ENCODE measurements around the gene EMC6. TPM values are rescaled to one million over a fixed set of nuclear protein-coding genes. Genes with fewer than 3 reads are reported as not detected.
A peak's percentile ranks its signal among the peaks of the same experiment; 100 is the strongest.

Gene EMC6
- total RNA-seq, 1 donor from 2014 or later, result 43.8 TPM

- Mint-ChIP-seq H3K4me1 (ENCODE audit: unreplicated experiment) (peaks cover 22% of the 10 kb centered on the region), H3K4me3 (ENCODE audit: unreplicated experiment) (no peak overlapping the region), H3K27me3 (ENCODE audit: unreplicated experiment) (no peaks in the 10 kb centered on the region), H3K36me3 (ENCODE audit: unreplicated experiment) (peaks cover 3% of the 10 kb centered on the region), H3K9me3 (ENCODE audit: unreplicated experiment) (no peaks in the 10 kb centered on the region), H3K27ac (ENCODE audit: unreplicated experiment) (no peak overlapping the region)
- no peak for DNase-seq (ENCODE audit: extremely low spot score, unreplicated experiment)
- TF ChIP-seq, protein P1, sequence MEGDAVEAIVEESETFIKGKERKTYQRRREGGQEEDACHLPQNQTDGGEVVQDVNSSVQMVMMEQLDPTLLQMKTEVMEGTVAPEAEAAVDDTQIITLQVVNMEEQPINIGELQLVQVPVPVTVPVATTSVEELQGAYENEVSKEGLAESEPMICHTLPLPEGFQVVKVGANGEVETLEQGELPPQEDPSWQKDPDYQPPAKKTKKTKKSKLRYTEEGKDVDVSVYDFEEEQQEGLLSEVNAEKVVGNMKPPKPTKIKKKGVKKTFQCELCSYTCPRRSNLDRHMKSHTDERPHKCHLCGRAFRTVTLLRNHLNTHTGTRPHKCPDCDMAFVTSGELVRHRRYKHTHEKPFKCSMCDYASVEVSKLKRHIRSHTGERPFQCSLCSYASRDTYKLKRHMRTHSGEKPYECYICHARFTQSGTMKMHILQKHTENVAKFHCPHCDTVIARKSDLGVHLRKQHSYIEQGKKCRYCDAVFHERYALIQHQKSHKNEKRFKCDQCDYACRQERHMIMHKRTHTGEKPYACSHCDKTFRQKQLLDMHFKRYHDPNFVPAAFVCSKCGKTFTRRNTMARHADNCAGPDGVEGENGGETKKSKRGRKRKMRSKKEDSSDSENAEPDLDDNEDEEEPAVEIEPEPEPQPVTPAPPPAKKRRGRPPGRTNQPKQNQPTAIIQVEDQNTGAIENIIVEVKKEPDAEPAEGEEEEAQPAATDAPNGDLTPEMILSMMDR (IDR thresholded peaks at IDR 0.05), result no peak
These were observed 11.6 kb upstream of the EMC6 start for GRCh38 chr17:3656755-3657587.

DNA sequence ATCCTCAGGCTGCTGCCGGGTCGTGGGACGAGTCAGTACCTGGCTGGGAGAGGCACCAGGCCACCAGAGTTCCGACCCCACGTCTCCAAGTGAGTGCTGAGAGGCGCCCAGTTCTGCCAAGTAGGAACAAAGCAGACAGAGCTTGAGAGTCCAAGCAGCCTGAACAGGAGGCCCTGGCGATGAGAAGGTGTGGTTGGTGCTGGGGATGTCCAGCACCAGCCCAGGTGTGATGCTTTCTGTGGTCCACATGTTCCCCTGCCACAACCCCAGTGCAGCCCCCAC is 11.1 kb upstream of the EMC6 start:
- TF ChIP-seq, protein P1 (IDR thresholded peaks at IDR 0.05), result no peak
- Mint-ChIP-seq H3K27me3 (ENCODE audit: unreplicated experiment) (no peaks in the 10 kb centered on the region), H3K36me3 (ENCODE audit: unreplicated experiment) (peaks cover 3% of the 10 kb centered on the region), H3K9me3 (ENCODE audit: unreplicated experiment) (no peaks in the 10 kb centered on the region), H3K4me3 (ENCODE audit: unreplicated experiment) (no peak overlapping the region), H3K27ac (ENCODE audit: unreplicated experiment) (no peak overlapping the region), H3K4me1 (ENCODE audit: unreplicated experiment) (peaks cover 22% of the 10 kb centered on the region)
- no peak for DNase-seq (ENCODE audit: extremely low spot score, unreplicated experiment)

DNA sequence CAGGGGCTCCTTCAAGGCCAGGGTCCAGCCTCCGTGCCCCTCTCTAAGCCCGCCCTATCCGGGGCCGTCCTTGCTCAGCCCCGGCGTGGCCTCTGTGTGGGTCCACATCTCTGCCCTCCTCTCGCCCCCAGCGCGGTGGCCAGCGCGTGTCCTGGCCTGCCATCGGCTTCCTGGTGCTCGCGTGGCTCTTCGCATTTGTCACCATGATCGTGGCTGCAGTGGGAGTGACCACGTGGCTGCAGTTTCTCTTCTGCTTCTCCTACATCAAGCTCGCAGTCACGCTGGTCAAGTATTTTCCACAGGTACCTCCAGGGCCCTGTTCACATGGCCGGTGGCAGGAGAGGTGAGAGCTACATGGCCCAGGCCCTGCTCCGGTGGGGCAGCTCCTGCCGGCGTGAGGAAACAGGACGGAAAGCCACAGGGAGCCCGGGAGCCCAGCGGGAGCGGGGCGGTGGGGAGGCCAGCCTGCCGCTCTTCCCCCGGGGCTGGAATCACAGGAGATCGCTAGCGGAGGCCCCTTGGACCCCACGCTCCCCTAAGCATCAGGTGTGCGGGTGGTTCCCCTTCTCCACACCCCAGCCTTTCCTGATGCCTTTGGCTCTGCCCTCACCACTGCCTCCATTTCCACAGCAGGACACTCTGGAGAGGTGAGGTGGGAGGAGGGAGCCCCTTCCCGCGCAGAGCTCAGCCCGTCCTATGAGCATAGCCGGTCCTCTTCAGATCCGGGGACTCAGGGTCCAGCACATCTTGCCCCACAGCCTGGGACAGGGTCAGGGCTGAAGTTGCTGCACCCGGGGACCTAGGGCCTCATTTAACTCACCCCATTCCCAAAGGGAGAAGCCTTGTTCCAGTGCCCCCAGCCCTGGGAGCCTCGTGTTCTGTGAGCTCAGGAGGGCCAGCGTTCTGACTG is 10.5 kb upstream of the EMC6 start:
- H3K27me3 Mint-ChIP-seq (ENCODE audit: unreplicated experiment), result no peaks in the 10 kb centered on the region
- H3K4me1 Mint-ChIP-seq (ENCODE audit: unreplicated experiment), result peaks cover 22% of the 10 kb centered on the region
- DNase-seq (ENCODE audit: extremely low spot score, unreplicated experiment), result no peak
- H3K27ac Mint-ChIP-seq (ENCODE audit: unreplicated experiment), result peak overlapping the region; percentile 91
- TF ChIP-seq, protein P1 (IDR thresholded peaks at IDR 0.05), result no peak
- peaks cover 3% of the 10 kb centered on the region for H3K36me3 Mint-ChIP-seq (ENCODE audit: unreplicated experiment)
- no peaks in the 10 kb centered on the region for H3K9me3 Mint-ChIP-seq (ENCODE audit: unreplicated experiment)
- H3K4me3 Mint-ChIP-seq (ENCODE audit: unreplicated experiment), result no peak overlapping the region

GRCh38 chr17:3658784-3659449 is 9.7 kb upstream of the EMC6 start:
- no peak for DNase-seq (ENCODE audit: extremely low spot score, unreplicated experiment)
- Mint-ChIP-seq H3K27ac (ENCODE audit: unreplicated experiment) (peak overlapping the region; percentile 91), H3K36me3 (ENCODE audit: unreplicated experiment) (peaks cover 3% of the 10 kb centered on the region), H3K9me3 (ENCODE audit: unreplicated experiment) (no peaks in the 10 kb centered on the region), H3K4me1 (ENCODE audit: unreplicated experiment) (peaks cover 22% of the 10 kb centered on the region), H3K27me3 (ENCODE audit: unreplicated experiment) (no peaks in the 10 kb centered on the region), H3K4me3 (ENCODE audit: unreplicated experiment) (no peak overlapping the region)
- TF ChIP-seq, protein P1 (IDR thresholded peaks at IDR 0.05), result no peak
